SJSA1 (cell line): ENCODE measurements around the gene SNCB. TPM values are rescaled to one million over a fixed set of nuclear protein-coding genes. Genes with fewer than 3 reads are reported as not detected.

Experiments
- DNase-seq, 2 experiments: peaks; one replicate each; pipeline ENCODE4 v3.0.0-alpha.2; 2015 to 2020; ENCODE audit warnings: low spot score in 2 of 2, low read depth in 1 of 2
- H3K27ac ChIP-seq: fragments of 250-450 bp; sonication (Bioruptor Pico); 2 replicates; pipeline ENCODE4 v1.5.1; 2020; ENCODE audit warnings: mild to moderate bottlenecking, moderate library complexity
- H3K27me3 ChIP-seq: fragments of 250-450 bp; sonication (Bioruptor Pico); replicated peaks from 2 replicates; pipeline ENCODE4 v1.5.1; 2020; ENCODE audit warnings: mild to moderate bottlenecking, moderate library complexity
- H3K36me3 ChIP-seq: fragments of 250-450 bp; sonication (Bioruptor Pico); 2 replicates; pipeline ENCODE4 v1.5.1; 2020; ENCODE audit warnings: mild to moderate bottlenecking
- H3K4me1 ChIP-seq: fragments of 250-450 bp; sonication (Bioruptor Pico); replicated peaks from 2 replicates; pipeline ENCODE4 v1.6.1; 2021; ENCODE audit warnings: mild to moderate bottlenecking
- H3K4me3 ChIP-seq: fragments of 250-450 bp; sonication (Bioruptor Pico); 2 replicates; pipeline ENCODE4 v1.5.1; 2020; ENCODE audit warnings: mild to moderate bottlenecking
- H3K9me3 ChIP-seq: fragments of 250-450 bp; sonication (Bioruptor Pico); replicated peaks from 2 replicates; pipeline ENCODE4 v1.5.1; 2020; ENCODE audit warnings: mild to moderate bottlenecking
- total RNA-seq: library from RNA; depleted of rRNA; stranded (reverse); fragments of >200 nt; shearing (Covaris generic); gene quantifications from 2 replicates; pipeline ENCODE4 v1.2.3, GENCODE V29; 2014

Gene SNCB
- total RNA-seq, 1 experiment from 2014 or later, result not detected

- DNase-seq, result no peak
- Histone ChIP-seq H3K27me3 (0 out of 2 replicates have a peak, but pooled peaks cover 2% of the 10 kb centered on the region), H3K36me3 (peaks cover 35% of the 10 kb centered on the region), H3K9me3 (no peaks in the 10 kb centered on the region), H3K4me1 (peaks cover 13% of the 10 kb centered on the region), H3K4me3 (no peak overlapping the region), H3K27ac (no peak overlapping the region)
Observed at GRCh38 chr5:176656467-176656990, 26.2 kb upstream of the SNCB start.

DNA sequence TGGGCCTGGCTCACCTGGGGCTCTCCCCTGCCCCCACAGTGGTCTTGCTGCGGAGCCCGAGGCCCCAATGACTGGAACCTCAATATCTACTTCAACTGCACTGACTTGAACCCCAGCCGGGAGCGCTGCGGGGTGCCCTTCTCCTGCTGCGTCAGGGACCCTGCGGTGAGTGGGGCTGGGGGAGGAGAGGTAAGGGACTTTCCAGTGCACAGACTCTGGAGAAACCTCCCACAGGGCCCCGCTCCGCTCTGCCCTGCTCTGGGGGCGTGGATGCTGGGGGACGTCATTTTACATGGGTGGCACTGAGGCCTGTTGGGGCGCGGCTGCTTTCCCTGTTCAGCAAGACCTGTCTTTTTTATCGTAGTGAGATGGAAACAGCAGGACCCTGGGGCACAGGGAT, 24.5 kb upstream of the SNCB start:
- H3K27me3 ChIP-seq, result no peaks in the 10 kb centered on the region
- DNase-seq, result no peak
- peaks cover 35% of the 10 kb centered on the region for H3K36me3 ChIP-seq
- no peak overlapping the region for H3K27ac ChIP-seq
- H3K9me3 ChIP-seq, result no peaks in the 10 kb centered on the region
- H3K4me1 ChIP-seq, result peaks cover 13% of the 10 kb centered on the region
- H3K4me3 ChIP-seq, result no peak overlapping the region

GRCh38 chr5:176653401-176654385, 23.4 kb upstream of the SNCB start:
- Histone ChIP-seq H3K4me3 (no peak overlapping the region), H3K4me1 (peaks cover 9% of the 10 kb centered on the region), H3K9me3 (no peaks in the 10 kb centered on the region), H3K27ac (no peak overlapping the region), H3K36me3 (peaks cover 35% of the 10 kb centered on the region), H3K27me3 (no peaks in the 10 kb centered on the region)
- DNase-seq, result no peak

GRCh38 chr5:176652136-176652535, 21.8 kb upstream of the SNCB start:
- DNase-seq, result no peak
- Histone ChIP-seq H3K9me3 (no peaks in the 10 kb centered on the region), H3K27me3 (no peaks in the 10 kb centered on the region), H3K4me3 (no peak overlapping the region), H3K27ac (no peak overlapping the region), H3K4me1 (peaks cover 11% of the 10 kb centered on the region), H3K36me3 (peaks cover 29% of the 10 kb centered on the region)

DNA sequence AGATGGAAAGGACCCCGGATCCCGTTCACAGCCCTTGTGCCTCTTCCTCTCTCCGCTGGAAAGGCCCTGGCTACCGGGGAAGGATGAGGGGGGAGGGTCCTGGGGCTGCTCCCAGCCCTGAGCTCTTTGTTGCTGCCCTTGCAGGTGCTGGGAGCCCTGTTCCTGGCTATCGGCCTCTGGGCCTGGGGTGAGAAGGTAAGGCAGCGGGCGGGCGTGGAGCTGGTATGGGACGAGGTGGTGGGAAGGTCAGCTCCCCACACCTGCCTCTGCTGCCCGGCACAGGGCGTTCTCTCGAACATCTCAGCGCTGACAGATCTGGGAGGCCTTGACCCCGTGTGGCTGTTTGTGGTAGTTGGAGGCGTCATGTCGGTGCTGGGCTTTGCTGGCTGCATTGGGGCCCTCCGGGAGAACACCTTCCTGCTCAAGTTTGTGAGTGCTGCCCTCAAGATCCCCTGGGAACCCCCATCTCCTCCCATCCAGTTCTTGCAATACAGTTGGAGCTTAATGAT, 21.2 kb upstream of the SNCB start:
- Histone ChIP-seq H3K4me3 (no peak overlapping the region), H3K27me3 (no peaks in the 10 kb centered on the region), H3K9me3 (no peaks in the 10 kb centered on the region), H3K4me1 (peaks cover 15% of the 10 kb centered on the region), H3K36me3 (peaks cover 23% of the 10 kb centered on the region), H3K27ac (no peak overlapping the region)
- DNase-seq, result no peak

GRCh38 chr5:176650354-176650884, 20.1 kb upstream of the SNCB start:
- no peak overlapping the region for H3K4me3 ChIP-seq
- peaks cover 23% of the 10 kb centered on the region for H3K36me3 ChIP-seq
- H3K27ac ChIP-seq, result no peak overlapping the region
- DNase-seq, result no peak
- H3K9me3 ChIP-seq, result no peaks in the 10 kb centered on the region
- no peaks in the 10 kb centered on the region for H3K27me3 ChIP-seq
- peaks cover 16% of the 10 kb centered on the region for H3K4me1 ChIP-seq

GRCh38 chr5:176648474-176649194, 18.3 kb upstream of the SNCB start:
- H3K36me3 ChIP-seq, result peaks cover 12% of the 10 kb centered on the region
- H3K4me3 ChIP-seq, result peak overlapping the region; percentile 57
- H3K4me1 ChIP-seq, result peaks cover 16% of the 10 kb centered on the region
- no peaks in the 10 kb centered on the region for H3K27me3 ChIP-seq
- no peaks in the 10 kb centered on the region for H3K9me3 ChIP-seq
- H3K27ac ChIP-seq, result no peak overlapping the region
- DNase-seq, result no peak

DNA sequence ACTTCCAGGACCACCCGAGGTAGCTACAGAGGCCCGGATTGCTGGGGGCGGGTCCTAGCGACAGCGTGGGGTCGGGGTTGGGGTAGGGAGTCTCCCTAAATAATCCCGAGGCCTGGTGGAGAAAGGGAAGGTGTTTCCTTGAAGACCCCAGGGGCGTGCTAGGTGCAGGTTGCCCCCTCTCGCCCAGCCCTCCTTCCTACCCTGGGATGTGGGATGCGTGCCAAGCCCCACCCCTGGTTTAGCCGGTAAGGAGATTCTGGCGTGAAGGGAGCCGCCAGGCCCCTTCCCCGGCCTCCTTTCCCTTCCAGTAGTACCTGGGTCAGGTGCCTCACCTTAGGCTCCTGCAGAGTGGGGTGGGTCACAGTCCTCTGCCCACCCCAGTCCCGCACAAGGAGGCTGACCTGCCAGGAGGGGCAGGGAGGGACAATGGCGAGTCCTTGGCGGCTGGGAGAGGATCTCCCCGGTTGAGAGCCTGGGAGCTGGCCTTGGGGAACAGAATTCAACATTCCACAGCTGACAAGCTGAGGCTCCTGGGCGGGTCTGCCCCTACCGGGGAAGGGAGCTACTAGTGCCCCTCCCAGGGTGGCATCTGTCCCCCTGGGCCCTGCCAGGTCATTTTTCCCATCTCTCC, 17.6 kb upstream of the SNCB start:
- Histone ChIP-seq H3K36me3 (peaks cover 5% of the 10 kb centered on the region), H3K4me1 (peaks cover 16% of the 10 kb centered on the region), H3K9me3 (no peaks in the 10 kb centered on the region), H3K4me3 (peak overlapping the region; percentile 57), H3K27ac (peak overlapping the region; percentile 52; the same call in 1 of the 2 replicates), H3K27me3 (no peaks in the 10 kb centered on the region)
- DNase-seq, result peak; percentile 63 to 76

- Histone ChIP-seq H3K9me3 (no peaks in the 10 kb centered on the region), H3K4me3 (peak within 1 kb of the TSS; percentile 57), H3K4me1 (peaks cover 16% of the 10 kb centered on the region), H3K27me3 (no peaks in the 10 kb centered on the region), H3K36me3 (no peaks in the 10 kb centered on the region; the same call in 1 of the 2 replicates), H3K27ac (peak within 1 kb of the TSS; percentile 52)
- DNase-seq, result peak; percentile 99 to 100
Observed at GRCh38 chr5:176647030-176647842, 16.9 kb upstream of the SNCB start, which contains the start of gene TSPAN17. Gene TSPAN17 (plus strand): TSS chr5:176647484. CDS start chr5:176647616, 132 bp downstream.

- H3K9me3 ChIP-seq, result no peaks in the 10 kb centered on the region
- H3K4me3 ChIP-seq, result peak overlapping the region; percentile 57
- no peaks in the 10 kb centered on the region for H3K36me3 ChIP-seq
- H3K27ac ChIP-seq, result no peak overlapping the region
- DNase-seq, result no peak
- no peaks in the 10 kb centered on the region for H3K27me3 ChIP-seq
- peaks cover 16% of the 10 kb centered on the region for H3K4me1 ChIP-seq
Observed at GRCh38 chr5:176646707-176647029, 16.3 kb upstream of the SNCB start.

DNA sequence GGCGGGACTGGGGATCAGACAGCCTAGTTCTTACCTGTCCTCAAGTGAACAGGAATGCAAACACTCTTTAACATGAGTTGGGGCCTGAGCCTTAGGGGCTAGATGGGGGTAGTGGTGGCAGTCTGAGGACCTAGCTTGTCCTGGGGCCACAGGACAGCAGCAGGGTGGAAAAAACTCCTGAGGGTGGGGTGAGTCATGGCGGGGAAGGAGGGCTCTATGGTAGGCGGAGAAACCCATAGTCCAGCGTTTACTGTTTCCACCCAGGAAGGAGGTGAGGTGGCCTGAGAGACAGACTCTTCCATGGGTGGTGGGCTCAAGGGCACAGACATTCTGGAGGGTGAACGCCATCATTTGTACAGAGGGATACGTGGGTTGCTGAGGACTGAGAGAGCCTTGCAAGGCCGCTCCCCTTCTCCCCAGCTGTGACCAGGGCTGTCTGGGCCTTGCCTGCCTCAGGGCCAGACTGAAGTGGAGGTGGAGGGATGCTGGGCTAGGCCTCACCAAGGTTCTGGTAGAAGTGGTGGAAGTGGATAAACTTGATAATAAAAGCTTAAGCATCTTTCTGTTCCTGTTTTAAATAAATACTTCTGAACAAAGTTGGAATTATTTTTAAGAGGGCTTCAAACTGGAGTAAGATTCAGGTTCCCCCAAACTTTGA, 15.8 kb upstream of the SNCB start:
- H3K27me3 ChIP-seq, result no peaks in the 10 kb centered on the region
- no peak overlapping the region for H3K27ac ChIP-seq
- no peak overlapping the region for H3K4me3 ChIP-seq
- H3K4me1 ChIP-seq, result peaks cover 16% of the 10 kb centered on the region
- H3K36me3 ChIP-seq, result no peaks in the 10 kb centered on the region
- no peaks in the 10 kb centered on the region for H3K9me3 ChIP-seq
- no peak for DNase-seq
